Hepatocyte (in vitro differentiated cells): Measurements from ENCODE around the gene ETV6. TPM values are rescaled to one million over a fixed set of nuclear protein-coding genes. Genes with fewer than 3 reads are reported as not detected.

Source experiments
- DNase-seq: peaks from one replicate; pipeline ENCODE4 v3.0.0-alpha.2; 2016; ENCODE audit warnings: low spot score
- H2AFZ ChIP-seq: fragments of 200-600 bp; sonication (generic); 2 replicates; pipeline ENCODE4 v1.6.0; 2016; ENCODE audit warnings: antibody characterized with exemption, mild to moderate bottlenecking
- H3K27ac ChIP-seq: fragments of 200-600 bp; sonication (generic); 2 replicates; pipeline ENCODE4 v1.5.1; 2016; ENCODE audit warnings: mild to moderate bottlenecking
- H3K27me3 ChIP-seq: fragments of 200-600 bp; sonication (generic); 2 replicates; pipeline ENCODE4 v1.6.1; 2016
- H3K36me3 ChIP-seq: fragments of 200-600 bp; sonication (generic); replicated peaks from 2 replicates; pipeline ENCODE4 v1.5.1; 2016; ENCODE audit warnings: low read depth; ENCODE audit not compliant: insufficient read depth
- H3K4me1 ChIP-seq: fragments of 200-600 bp; sonication (generic); 2 replicates; pipeline ENCODE4 v1.5.1; 2016; ENCODE audit warnings: mild to moderate bottlenecking, moderate library complexity; ENCODE audit not compliant: insufficient read depth
- H3K4me2 ChIP-seq: fragments of 200-600 bp; sonication (generic); 2 replicates; pipeline ENCODE4 v1.6.0; 2016
- H3K4me3 ChIP-seq: fragments of 200-600 bp; sonication (generic); 2 replicates; pipeline ENCODE4 v1.5.1; 2016; ENCODE audit warnings: mild to moderate bottlenecking
- H3K79me2 ChIP-seq: fragments of 200-600 bp; sonication (generic); 2 replicates; pipeline ENCODE4 v1.6.0; 2017; ENCODE audit warnings: mild to moderate bottlenecking
- H3K9me2 ChIP-seq: fragments of 200-600 bp; sonication (generic); replicated peaks from 2 replicates; pipeline ENCODE4 v1.6.0; 2017; ENCODE audit warnings: mild to moderate bottlenecking; ENCODE audit not compliant: insufficient read depth
- H3K9me3 ChIP-seq: fragments of 200-600 bp; sonication (generic); 2 replicates; pipeline ENCODE4 v1.5.1; 2016; ENCODE audit warnings: low read depth, mild to moderate bottlenecking
- H4K20me1 ChIP-seq: fragments of 200-600 bp; sonication (generic); 2 replicates; pipeline ENCODE4 v1.6.0; 2016; ENCODE audit warnings: mild to moderate bottlenecking; ENCODE audit not compliant: insufficient read depth, poor library complexity, severe bottlenecking
- CTCF ChIP-seq: fragments of 200-600 bp; sonication (generic); IDR thresholded peaks from 2 replicates; pipeline ENCODE4 v1.5.1; 2016; ENCODE audit warnings: antibody characterized with exemption, mild to moderate bottlenecking; ENCODE audit not compliant: poor library complexity
- EZH2 ChIP-seq: fragments of 200-600 bp; sonication (generic); IDR thresholded peaks from 2 replicates; pipeline ENCODE4 v1.6.1; 2016; ENCODE audit warnings: antibody characterized with exemption, mild to moderate bottlenecking, borderline replicate concordance
- EZH2phosphoT487 ChIP-seq: fragments of 200-600 bp; sonication (generic); IDR thresholded peaks from one replicate; pipeline ENCODE4 v1.6.1; 2018; ENCODE audit warnings: antibody characterized with exemption, mild to moderate bottlenecking, low read depth, moderate library complexity; ENCODE audit not compliant: unreplicated experiment, severe bottlenecking
- WGBS: methylation state at CpG from one replicate; pipeline ENCODE4 v1.1.6; 2016; ENCODE audit warnings: low lambda C conversion rate; ENCODE audit errors: missing lambda C conversion rate; 5-methylcytosine and 5-hydroxymethylcytosine counted together
- polyA plus RNA-seq: library from polyadenylated mRNA; unstranded; fragments of >200 nt; fragmentation: Nextera tagmentation; extraction: Ambion mirVana; gene quantifications from 2 replicates; pipeline ENCODE4 v1.2.1, GENCODE V29; 2016
- total RNA-seq: library from RNA; depleted of rRNA; stranded (reverse); fragments of >200 nt; gene quantifications from 2 replicates; pipeline ENCODE4 v1.2.3, GENCODE V29; 2014

ETV6 gene
- total and polyA plus RNA-seq, 2 experiments from 2014 or later, result 8.0 to 9.7 TPM

GRCh38 chr12:11745113-11745512 lies 95.6 kb downstream of the ETV6 start:
- H3K9me3 ChIP-seq, result no peaks in the 10 kb centered on the region
- H3K4me3 ChIP-seq, result no peak overlapping the region
- H3K79me2 ChIP-seq, result peaks cover 54% of the 10 kb centered on the region
- no peak overlapping the region for H3K4me2 ChIP-seq
- 67% methylated on average over 6 of the region's 6 CpGs for WGBS
- no peaks in the 10 kb centered on the region for H3K9me2 ChIP-seq
- no peak overlapping the region for H2AFZ ChIP-seq
- no peak overlapping the region for H3K27ac ChIP-seq
- H3K4me1 ChIP-seq, result peaks cover 9% of the 10 kb centered on the region
- H3K36me3 ChIP-seq, result no peaks in the 10 kb centered on the region
- H3K27me3 ChIP-seq, result no peaks in the 10 kb centered on the region
- H4K20me1 ChIP-seq, result no peaks in the 10 kb centered on the region
- DNase-seq, result no peak
- TF ChIP-seq CTCF, result no peak
- TF ChIP-seq EZH2phosphoT487, result no peak
- TF ChIP-seq EZH2, result no peak

DNA sequence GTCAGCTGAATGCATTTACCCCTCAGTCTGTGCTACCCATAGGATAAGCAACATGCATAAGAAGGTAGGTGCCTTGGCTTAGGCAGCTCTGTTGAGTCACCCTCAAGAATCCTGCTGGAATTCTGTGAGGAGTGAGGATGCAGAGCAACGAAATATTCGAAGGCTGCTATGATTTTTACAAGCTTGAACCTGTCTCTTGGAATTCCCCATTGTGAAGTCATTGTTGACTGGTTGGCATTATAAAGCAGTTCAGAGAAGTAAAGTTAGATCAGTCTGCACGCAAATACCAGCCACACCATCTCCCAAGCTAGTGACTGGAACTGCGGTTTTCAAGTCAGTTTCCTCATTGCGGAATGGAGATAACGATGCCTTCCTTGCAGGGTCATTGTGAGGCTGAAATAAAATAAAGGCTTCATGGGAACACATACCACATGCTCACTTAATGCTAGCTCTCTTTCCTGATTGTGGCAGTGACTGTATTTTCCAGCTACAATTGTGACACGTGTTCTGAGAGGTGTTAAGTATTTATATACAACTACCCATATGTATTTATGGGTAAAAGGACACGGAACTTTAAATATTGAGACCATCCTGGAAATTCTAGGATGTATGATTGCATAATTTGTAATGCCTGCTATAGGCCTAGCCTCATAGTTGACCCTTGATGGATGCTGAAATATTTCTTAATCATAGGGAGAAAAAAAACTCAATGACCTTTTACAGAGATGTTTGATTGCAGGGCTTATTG lies 96.7 kb downstream of the ETV6 start:
- Histone ChIP-seq H3K36me3 (no peaks in the 10 kb centered on the region), H3K4me1 (peaks cover 9% of the 10 kb centered on the region), H4K20me1 (no peaks in the 10 kb centered on the region), H3K9me2 (no peaks in the 10 kb centered on the region), H3K9me3 (no peaks in the 10 kb centered on the region), H3K79me2 (peaks cover 47% of the 10 kb centered on the region), H3K27ac (no peak overlapping the region), H3K4me2 (no peak overlapping the region), H3K27me3 (no peaks in the 10 kb centered on the region), H2AFZ (no peak overlapping the region), H3K4me3 (no peak overlapping the region)
- WGBS, result 86% methylated on average over 8 of the region's 8 CpGs
- no peak for DNase-seq
- no peak for TF ChIP-seq EZH2phosphoT487
- no peak for TF ChIP-seq CTCF
- TF ChIP-seq EZH2, result no peak

DNA sequence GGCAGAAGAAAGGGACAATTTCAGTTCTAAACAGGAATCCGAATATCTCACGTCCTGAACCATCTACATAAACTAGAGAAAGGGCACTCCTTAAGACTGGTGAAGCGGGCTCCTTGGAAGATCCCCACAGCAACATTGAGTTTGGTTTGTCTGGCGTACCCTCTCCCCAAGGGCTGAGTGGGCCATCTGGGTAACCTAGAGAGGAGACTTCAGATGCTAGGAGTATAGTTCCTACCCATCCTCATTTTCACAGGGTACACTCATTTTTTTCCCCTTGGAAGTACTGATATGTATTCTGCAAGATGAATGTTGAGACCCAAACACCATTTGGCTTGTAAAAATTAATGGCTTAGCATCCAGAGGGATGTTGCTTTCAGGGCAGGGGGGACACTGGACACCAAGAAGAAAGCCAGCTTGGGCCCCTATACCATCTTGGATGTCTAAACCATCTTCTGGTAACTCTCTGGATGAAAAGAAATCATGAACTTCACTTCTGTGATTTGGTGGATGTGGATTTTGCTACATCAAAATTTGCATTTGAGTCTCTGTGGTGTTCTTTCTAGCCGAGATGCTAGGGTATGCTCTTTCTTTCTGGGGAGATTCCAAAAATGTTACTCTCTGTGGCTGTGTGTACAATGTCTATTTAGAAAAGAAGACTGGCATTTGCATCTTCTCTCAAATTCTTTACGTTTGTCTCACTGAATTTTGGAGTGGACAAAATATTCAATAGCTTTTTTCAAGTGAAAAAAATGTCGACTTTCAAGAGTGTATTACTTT lies 97.7 kb downstream of the ETV6 start:
- Histone ChIP-seq H3K4me3 (no peak overlapping the region), H2AFZ (no peak overlapping the region), H3K27me3 (no peaks in the 10 kb centered on the region), H4K20me1 (no peaks in the 10 kb centered on the region), H3K9me3 (no peaks in the 10 kb centered on the region), H3K9me2 (no peaks in the 10 kb centered on the region), H3K36me3 (no peaks in the 10 kb centered on the region), H3K79me2 (peaks cover 46% of the 10 kb centered on the region), H3K4me1 (peaks cover 9% of the 10 kb centered on the region), H3K4me2 (no peak overlapping the region), H3K27ac (no peak overlapping the region)
- no peak for DNase-seq
- WGBS, result 93% methylated on average over 7 of the region's 7 CpGs
- TF ChIP-seq EZH2, result no peak
- no peak for TF ChIP-seq CTCF
- no peak for TF ChIP-seq EZH2phosphoT487
